GM18505 (cell line): ENCODE data around the gene EGFLAM.
"Not testable (repeated sequence)": the region's sequence is repeated elsewhere in the genome, so short reads cannot be mapped to it uniquely, and the experiment has no call there.

Source experiments
- ATAC-seq: cut with Tn5 transposase; IDR thresholded peaks from one replicate; pipeline ENCODE4 v1.9.1; 2021; ENCODE audit not compliant: unreplicated experiment
- POLR2A ChIP-seq: IDR thresholded peaks from 4 replicates; pipeline ENCODE4 v1.6.1; 2011; ENCODE audit warnings: borderline replicate concordance; ENCODE audit not compliant: insufficient read depth, insufficient read length; ENCODE audit errors: extremely low read depth

The EGFLAM gene

GRCh38 chr5:38321978-38322377 lies 63.6 kb downstream of the EGFLAM start:
- ATAC-seq: no peak
- TF ChIP-seq POLR2A: no peak

- TF ChIP-seq POLR2A: no peak
- no peak for ATAC-seq
Observed at GRCh38 chr5:38323645-38324295, 65.4 kb downstream of the EGFLAM start.

GRCh38 chr5:38329132-38329715 lies 70.9 kb downstream of the EGFLAM start:
- no peak for ATAC-seq
- TF ChIP-seq POLR2A: no peak

GRCh38 chr5:38330207-38330606 lies 71.8 kb downstream of the EGFLAM start:
- no peak for TF ChIP-seq POLR2A
- no peak for ATAC-seq

- ATAC-seq: no peak
Observed at GRCh38 chr5:38331831-38332230, 73.5 kb downstream of the EGFLAM start.

GRCh38 chr5:38333181-38333580 lies 74.8 kb downstream of the EGFLAM start:
- not testable (repeated sequence) for ATAC-seq

More at GRCh38 chr5:38331831-38332230, 73.5 kb downstream of the EGFLAM start:
- no peak for TF ChIP-seq POLR2A

- ATAC-seq: no peak
- TF ChIP-seq POLR2A: no peak
Observed at GRCh38 chr5:38338455-38338854, 80.1 kb downstream of the EGFLAM start.

GRCh38 chr5:38339446-38339845 lies 81.1 kb downstream of the EGFLAM start:
- TF ChIP-seq POLR2A: no peak
- ATAC-seq: no peak

- TF ChIP-seq POLR2A: no peak
- ATAC-seq: no peak
Observed at GRCh38 chr5:38341056-38341455, 82.7 kb downstream of the EGFLAM start.

GRCh38 chr5:38341641-38342040 lies 83.3 kb downstream of the EGFLAM start:
- TF ChIP-seq POLR2A: no peak
- ATAC-seq: no peak

- TF ChIP-seq POLR2A: no peak
- no peak for ATAC-seq
Observed at GRCh38 chr5:38342261-38342660, 83.9 kb downstream of the EGFLAM start.

- no peak for TF ChIP-seq POLR2A
- no peak for ATAC-seq
Observed at GRCh38 chr5:38344891-38345290, 86.5 kb downstream of the EGFLAM start.

- no peak for ATAC-seq
- TF ChIP-seq POLR2A: no peak
Observed at GRCh38 chr5:38346593-38346992, 88.2 kb downstream of the EGFLAM start.

GRCh38 chr5:38347040-38347763 lies 88.8 kb downstream of the EGFLAM start:
- TF ChIP-seq POLR2A: no peak
- ATAC-seq: no peak
